Osteoblast (primary cell): Measurements from ENCODE around the gene FSTL4. TPM values are rescaled to one million over a fixed set of nuclear protein-coding genes. Genes with fewer than 3 reads are reported as not detected.

Source experiments
- DNase-seq: peaks from one replicate; pipeline ENCODE4 v3.0.0; 2011; ENCODE audit warnings: low spot score, mixed read lengths; ENCODE audit not compliant: insufficient read length; ENCODE audit errors: missing footprints
- H2AFZ ChIP-seq: 2 replicates; pipeline ENCODE4 v1.6.0; 2011; ENCODE audit warnings: mild to moderate bottlenecking, low read length
- H3K27ac ChIP-seq: 2 replicates; pipeline ENCODE4 v1.5.1; 2011; ENCODE audit warnings: mild to moderate bottlenecking, low read depth, low read length, moderate library complexity
- H3K27me3 ChIP-seq: 2 replicates; pipeline ENCODE4 v1.6.0; 2012; ENCODE audit warnings: mild to moderate bottlenecking, control low read depth, inconsistent platforms, low read length, moderate library complexity; ENCODE audit not compliant: insufficient read depth
- H3K36me3 ChIP-seq: 2 replicates; pipeline ENCODE4 v1.5.1; 2011; ENCODE audit warnings: mild to moderate bottlenecking, low read length, control low read depth, moderate library complexity; ENCODE audit not compliant: insufficient read depth
- H3K4me1 ChIP-seq: 2 replicates; pipeline ENCODE4 v1.5.1; 2011; ENCODE audit warnings: mild to moderate bottlenecking, low read length, control low read depth, moderate library complexity; ENCODE audit not compliant: insufficient read depth
- H3K4me2 ChIP-seq: 2 replicates; pipeline ENCODE4 v1.6.0; 2011; ENCODE audit warnings: mild to moderate bottlenecking, low read length; ENCODE audit not compliant: insufficient read depth
- H3K4me3 ChIP-seq: fragments of 200-600 bp; sonication (generic); 3 replicates; pipeline ENCODE4 v1.5.1; 2012; ENCODE audit warnings: mild to moderate bottlenecking, low read length, inconsistent platforms; ENCODE audit not compliant: insufficient read depth
- H3K79me2 ChIP-seq: 2 replicates; pipeline ENCODE4 v1.6.0; 2012; ENCODE audit warnings: mild to moderate bottlenecking, low read length, control low read depth, inconsistent platforms; ENCODE audit not compliant: insufficient read depth
- H3K9me3 ChIP-seq: 2 replicates; pipeline ENCODE4 v1.5.1; 2011; ENCODE audit warnings: low read depth, low read length, control low read depth
- H4K20me1 ChIP-seq: 2 replicates; pipeline ENCODE4 v1.6.0; 2012; ENCODE audit warnings: mild to moderate bottlenecking, low read length, control low read depth; ENCODE audit not compliant: insufficient read depth
- CTCF ChIP-seq: IDR thresholded peaks from 2 replicates; pipeline ENCODE4 v1.5.1; 2011; ENCODE audit warnings: mild to moderate bottlenecking, low read depth, low read length, moderate library complexity; ENCODE audit errors: extremely low read depth
- total RNA-seq: library from RNA; depleted of rRNA; stranded (reverse); fragments of >200 nt; gene quantifications from 2 replicates; pipeline ENCODE4 v1.2.3, GENCODE V29; 2012

The FSTL4 gene
- total RNA-seq, 1 donor = not detected

DNA sequence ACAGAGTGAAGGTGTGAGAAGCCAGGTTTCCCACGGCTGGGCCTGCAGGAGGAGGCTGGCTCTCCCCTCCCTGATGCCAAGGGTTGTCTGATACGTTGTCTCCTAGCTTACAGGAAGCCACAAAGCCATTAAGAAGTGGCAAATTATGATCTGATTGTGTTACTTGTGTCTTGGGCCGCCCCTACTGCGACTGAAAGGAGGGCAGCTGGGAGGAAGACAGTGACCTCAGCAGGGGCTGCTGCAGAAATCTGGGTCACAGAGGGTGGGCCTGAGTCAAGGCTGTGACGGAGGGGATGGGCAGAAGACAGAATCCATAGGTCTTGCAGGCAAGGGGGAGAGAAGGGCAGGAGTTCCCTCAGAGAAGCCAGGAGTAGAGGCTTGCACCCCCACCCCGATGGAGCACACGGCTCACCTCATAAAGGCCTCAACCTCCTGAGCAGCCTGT lies 145.0 kb downstream of the FSTL4 start:
- Histone ChIP-seq H4K20me1 (no peaks in the 10 kb centered on the region), H3K4me3 (no peak overlapping the region), H3K79me2 (no peaks in the 10 kb centered on the region), H3K4me1 (no peaks in the 10 kb centered on the region), H3K9me3 (no peaks in the 10 kb centered on the region), H3K27me3 (no peaks in the 10 kb centered on the region), H3K4me2 (no peak overlapping the region), H3K36me3 (no peaks in the 10 kb centered on the region), H2AFZ (no peak overlapping the region), H3K27ac (no peak overlapping the region)
- DNase-seq = no peak
- no peak for TF ChIP-seq CTCF

DNA sequence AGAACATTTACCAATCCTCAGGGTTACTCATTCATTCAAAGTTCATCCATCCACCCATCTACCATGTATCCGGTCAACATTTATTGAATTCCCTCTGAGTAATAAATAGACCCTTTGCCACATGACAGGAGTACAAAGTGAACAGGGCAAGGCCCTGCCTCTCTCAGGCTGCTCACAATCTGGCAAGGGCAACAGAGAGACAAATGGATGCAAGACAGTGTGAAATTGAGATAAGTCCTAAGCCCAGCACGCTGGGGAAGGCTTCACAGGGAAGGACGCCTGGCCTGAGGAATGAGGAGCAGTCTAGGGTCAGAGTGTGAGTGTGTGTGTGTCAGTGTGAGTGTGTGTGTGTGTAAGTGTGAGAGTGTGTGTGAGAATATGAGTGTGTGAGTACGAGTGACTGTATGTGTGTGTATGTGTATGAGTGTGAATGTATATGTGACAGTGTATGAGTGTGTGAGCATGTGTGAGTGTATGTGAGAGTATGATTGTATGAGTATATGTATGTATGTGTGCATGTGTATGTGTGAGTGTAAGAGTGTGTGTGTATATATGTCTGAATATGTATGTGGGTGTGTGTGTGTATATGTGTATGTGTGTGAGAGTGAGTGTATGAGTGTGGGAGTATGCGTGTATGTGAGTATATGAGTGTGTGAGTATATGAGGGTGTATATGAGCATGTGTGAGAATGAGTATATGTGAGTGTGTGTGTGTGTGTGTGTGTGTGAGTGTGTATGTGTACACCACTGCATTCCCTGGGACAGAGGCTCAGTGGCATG lies 145.6 kb downstream of the FSTL4 start:
- H3K4me2 ChIP-seq = no peak overlapping the region
- no peak overlapping the region for H2AFZ ChIP-seq
- no peaks in the 10 kb centered on the region for H3K79me2 ChIP-seq
- H4K20me1 ChIP-seq = no peaks in the 10 kb centered on the region
- no peaks in the 10 kb centered on the region for H3K9me3 ChIP-seq
- no peak for DNase-seq
- no peak overlapping the region for H3K4me3 ChIP-seq
- no peaks in the 10 kb centered on the region for H3K27me3 ChIP-seq
- no peak for TF ChIP-seq CTCF
- H3K36me3 ChIP-seq = no peaks in the 10 kb centered on the region
- H3K27ac ChIP-seq = no peak overlapping the region
- H3K4me1 ChIP-seq = no peaks in the 10 kb centered on the region

- Histone ChIP-seq H2AFZ (no peak overlapping the region), H3K79me2 (no peaks in the 10 kb centered on the region), H4K20me1 (no peaks in the 10 kb centered on the region), H3K36me3 (no peaks in the 10 kb centered on the region), H3K4me2 (no peak overlapping the region), H3K27ac (no peak overlapping the region), H3K9me3 (no peaks in the 10 kb centered on the region), H3K27me3 (no peaks in the 10 kb centered on the region), H3K4me3 (no peak overlapping the region), H3K4me1 (no peaks in the 10 kb centered on the region)
- TF ChIP-seq CTCF = no peak
- DNase-seq = no peak
Observed at GRCh38 chr5:133464013-133464412, 148.3 kb downstream of the FSTL4 start.

GRCh38 chr5:133461796-133462516 lies 150.4 kb downstream of the FSTL4 start:
- no peak for TF ChIP-seq CTCF
- Histone ChIP-seq H3K4me1 (no peaks in the 10 kb centered on the region), H4K20me1 (no peaks in the 10 kb centered on the region), H3K4me3 (no peak overlapping the region), H3K27ac (no peak overlapping the region), H3K9me3 (no peaks in the 10 kb centered on the region), H3K36me3 (no peaks in the 10 kb centered on the region), H3K27me3 (no peaks in the 10 kb centered on the region), H3K79me2 (no peaks in the 10 kb centered on the region), H2AFZ (no peak overlapping the region), H3K4me2 (no peak overlapping the region)
- no peak for DNase-seq
